Islet of Langerhans (tissue), 1 donor: ENCODE data around the gene KLF2.
"Not testable (repeated sequence)": the region's sequence is repeated elsewhere in the genome, so short reads cannot be mapped to it uniquely, and the experiment has no call there.

ENCODE experiments used
- FAIRE-seq: peaks from one replicate; lab custom pipeline; 2011; peaks lifted over from hg19 to GRCh38; lab: Jason Lieb, UNC

Gene KLF2

GRCh38 chr19:16338470-16339360, 14.1 kb downstream of the KLF2 start:
- no peak for FAIRE-seq

GRCh38 chr19:16339361-16339725, 14.7 kb downstream of the KLF2 start:
- FAIRE-seq, result no peak

DNA sequence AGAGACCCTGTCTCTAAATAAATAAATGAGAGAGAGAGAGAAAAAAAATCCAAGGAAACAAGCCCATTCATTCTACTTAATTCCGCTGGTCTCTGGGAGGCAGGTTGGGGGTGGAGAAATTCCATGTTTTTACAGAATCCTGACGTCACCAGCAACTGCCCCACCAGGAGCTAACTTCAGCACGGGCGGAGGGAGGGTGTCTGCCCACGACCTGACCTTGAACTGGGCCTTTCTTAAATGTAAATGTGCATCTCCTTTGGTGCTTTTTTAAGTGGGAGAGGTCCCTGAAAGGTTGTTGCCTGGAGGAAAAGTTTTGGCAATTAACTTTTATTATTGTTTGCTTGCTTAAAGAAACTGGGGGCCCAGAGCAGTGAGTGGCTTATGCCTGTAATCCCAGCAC, 15.5 kb downstream of the KLF2 start:
- FAIRE-seq, result no peak

- no peak for FAIRE-seq
These were observed 16.0 kb downstream of the KLF2 start for GRCh38 chr19:16340654-16341053.

DNA sequence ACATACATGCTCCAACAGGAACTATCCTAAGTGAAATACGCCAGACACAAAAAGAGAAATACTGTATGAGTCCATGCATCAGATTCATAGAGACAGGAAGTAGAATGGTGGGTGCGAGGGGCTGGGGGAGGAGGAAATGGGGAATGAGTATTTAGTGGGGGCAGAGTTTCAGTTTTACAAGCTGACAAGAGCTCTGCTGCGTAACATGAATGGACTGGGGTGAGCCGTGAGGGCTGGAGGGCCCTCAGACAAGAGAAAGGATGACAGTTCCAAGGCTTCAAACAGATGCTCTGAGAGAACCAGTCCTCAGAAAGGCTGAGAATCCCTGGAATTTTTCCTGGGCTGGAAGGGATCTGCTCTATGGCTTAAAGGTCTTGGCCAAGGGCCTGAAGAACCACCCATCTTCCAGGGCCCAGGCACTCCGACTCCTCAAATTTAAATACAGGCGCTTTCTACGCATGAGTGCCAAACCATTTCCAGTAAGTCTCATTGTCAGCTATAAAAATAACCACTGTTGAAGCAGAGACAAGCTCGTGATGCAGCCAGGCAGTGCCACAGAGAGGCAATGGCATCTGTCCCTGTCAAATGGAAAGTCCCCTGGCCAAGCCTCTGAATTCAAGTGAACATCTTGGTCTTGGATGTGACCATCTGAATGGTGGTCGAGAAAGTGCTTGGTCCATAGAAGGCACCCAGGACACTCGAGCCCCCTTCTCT, 17.5 kb downstream of the KLF2 start:
- FAIRE-seq, result no peak

DNA sequence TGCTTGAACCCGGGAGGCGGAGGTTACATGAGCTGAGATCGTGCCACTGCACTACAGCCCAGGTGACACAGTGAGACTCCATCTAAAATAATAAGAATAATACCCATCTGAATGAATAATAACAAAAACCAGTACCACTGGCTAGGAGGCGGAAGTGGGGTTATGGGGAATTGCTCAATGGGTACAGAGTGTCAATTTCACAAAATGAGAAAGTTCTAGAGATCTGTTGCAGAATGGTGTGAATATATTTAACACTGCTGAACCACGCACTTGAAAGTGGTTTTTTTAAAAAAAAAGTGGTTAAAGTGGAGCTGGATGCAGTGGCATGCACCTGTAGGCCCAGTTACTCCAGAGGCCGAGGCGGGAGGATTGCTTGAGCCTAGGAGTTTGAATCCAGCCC, 18.5 kb downstream of the KLF2 start:
- FAIRE-seq, result no peak

DNA sequence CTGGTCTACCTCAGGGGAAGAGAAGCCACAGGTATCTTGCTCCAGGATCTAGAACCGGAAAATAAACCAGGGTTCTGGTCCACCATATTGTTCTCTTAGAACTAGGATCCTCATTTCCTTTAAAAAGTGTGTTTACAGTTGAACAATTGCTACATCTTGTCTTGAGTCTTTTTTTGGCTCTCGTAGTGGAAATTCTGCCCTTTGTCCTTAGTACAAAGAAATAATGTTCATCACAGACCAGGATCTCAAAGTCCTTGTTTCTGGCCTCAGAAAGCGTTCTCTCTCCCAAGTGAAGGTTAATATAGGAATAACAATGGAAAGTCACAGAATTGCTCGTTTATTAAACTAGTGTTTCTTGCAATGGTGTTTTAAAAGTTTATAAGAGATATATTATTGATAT, 20.8 kb downstream of the KLF2 start:
- no peak for FAIRE-seq

- FAIRE-seq, result not testable (repeated sequence)
These were observed 22.5 kb downstream of the KLF2 start for GRCh38 chr19:16347099-16347498.

- FAIRE-seq, result no peak
These were observed 23.1 kb downstream of the KLF2 start for GRCh38 chr19:16347706-16348105.

- FAIRE-seq, result no peak
These were observed 25.0 kb downstream of the KLF2 start for GRCh38 chr19:16349551-16350152.

DNA sequence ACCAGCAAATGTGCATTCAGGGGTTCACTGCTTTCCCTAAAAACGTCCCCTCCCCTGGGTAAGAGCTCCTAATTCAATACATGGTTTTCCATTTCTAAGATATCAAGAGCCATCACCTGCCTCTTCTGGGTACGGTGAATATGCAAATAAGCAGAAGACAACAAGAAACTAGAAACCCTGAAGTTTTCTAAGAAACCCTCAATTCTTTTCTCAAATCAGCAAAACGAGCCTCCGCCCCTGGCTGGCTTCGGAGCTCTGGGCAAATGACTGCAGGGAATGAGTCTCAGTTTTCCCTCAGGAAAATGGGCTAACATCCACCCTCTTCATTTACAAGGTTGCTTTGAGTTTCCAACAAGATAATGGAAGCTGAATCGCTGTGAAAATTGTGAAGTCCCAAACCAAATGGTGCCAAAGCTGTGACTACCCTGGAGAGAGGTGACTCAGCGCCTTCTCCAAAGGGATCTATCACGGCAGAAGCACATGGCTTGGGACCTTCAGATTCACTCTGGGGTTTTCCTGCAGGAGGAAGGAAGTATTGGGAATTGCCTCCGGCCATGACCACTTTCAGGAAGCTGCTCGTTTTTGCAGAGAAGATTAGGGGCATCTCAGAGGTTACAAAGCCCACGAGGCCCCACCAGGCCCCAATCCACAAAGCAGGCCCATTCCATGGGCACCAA, 26.6 kb downstream of the KLF2 start:
- no peak for FAIRE-seq

GRCh38 chr19:16355293-16356043, 30.8 kb downstream of the KLF2 start:
- FAIRE-seq, result no peak

DNA sequence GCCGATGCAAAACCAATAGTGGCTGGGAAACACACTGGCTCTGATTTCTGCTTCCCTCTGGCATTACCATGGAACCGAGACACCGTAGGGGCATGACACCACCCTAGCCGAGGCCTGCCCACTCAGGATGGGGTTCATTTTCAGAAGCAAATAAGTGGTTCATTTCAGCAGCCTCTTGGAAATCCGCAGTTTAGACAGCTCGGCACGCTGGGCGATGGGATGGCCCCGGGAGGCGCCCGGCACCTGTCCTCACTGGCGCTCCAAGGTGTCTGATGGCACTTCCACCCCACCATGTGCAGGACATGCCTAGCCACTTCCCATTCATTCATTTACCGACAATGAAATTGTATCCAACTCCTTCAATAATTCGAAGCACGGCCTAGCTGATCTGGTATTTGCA, 33.8 kb downstream of the KLF2 start:
- FAIRE-seq, result no peak

DNA sequence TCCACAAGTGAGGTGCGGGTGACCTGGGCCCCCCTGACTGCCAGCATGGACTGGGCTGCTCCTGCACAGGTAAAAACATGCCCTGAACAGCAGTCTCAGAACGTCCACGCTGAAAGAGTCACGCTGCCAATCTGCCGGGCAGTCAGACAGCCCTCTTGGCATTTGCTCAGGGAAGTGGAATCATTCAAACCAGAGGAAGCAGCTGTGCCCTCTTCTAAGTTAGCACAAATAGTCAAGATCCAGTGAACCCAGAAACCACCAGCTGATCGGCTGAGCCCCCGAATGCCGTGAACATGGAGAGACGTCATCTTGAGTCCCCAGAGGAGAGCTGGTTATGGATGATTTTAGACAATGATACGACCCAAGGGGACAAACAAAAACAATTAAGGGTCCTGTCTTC, 34.4 kb downstream of the KLF2 start:
- no peak for FAIRE-seq

DNA sequence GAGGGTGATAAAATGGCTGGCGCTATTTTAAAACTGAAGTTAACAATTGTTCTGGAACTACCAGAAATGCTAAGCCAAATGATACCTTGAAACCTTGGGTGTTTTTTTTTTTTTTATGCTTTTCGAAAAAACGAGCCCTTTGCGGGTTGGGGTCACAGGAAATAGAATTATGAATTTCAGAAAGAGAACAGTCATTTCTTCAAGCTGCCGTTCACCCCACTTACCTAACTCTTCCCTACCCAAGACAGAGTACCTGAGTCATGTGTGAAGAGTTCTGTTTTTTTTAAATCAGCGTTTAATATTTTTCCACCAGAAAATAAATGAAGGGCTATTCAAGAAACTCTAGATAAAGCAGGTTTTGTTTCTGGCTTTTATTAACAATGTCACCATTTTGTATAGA, 35.3 kb downstream of the KLF2 start:
- no peak for FAIRE-seq

DNA sequence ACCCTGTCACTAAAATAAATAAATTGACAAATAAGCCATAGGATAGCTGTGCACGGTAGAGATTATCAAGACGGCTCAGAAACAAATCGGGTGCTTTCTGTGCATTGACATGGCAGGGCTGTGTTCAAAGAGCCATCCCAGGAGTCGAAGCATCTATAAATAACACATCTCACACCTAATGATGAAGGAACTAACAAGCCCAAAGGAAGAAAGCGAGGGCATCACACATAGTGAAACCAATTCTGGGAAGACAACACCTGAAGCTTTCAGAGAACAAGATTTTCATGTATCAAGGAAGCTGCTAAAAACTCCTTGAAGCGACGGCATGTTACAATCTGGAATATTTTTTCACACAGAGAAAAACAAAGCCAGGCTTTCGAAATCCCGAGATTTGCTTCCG, 36.1 kb downstream of the KLF2 start:
- no peak for FAIRE-seq

DNA sequence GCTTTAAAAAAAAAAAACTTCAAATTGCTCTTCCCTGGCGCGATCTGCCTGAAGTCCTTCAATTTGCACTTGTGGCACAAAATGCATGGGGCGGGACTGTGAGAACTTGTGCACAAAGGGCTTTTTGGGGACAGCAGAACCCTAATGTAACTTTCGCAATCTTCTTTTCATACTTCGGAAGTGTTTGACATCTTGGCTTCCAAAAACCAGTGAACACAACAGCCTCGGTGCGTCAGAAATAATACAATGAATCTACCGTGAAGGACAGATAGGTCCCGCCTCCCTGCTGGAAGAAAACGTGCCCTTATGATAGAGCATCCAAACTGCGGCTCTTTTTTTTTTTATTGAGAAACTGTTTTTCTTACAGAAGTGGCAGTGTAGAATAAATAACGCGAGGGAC, 36.6 kb downstream of the KLF2 start:
- no peak for FAIRE-seq

DNA sequence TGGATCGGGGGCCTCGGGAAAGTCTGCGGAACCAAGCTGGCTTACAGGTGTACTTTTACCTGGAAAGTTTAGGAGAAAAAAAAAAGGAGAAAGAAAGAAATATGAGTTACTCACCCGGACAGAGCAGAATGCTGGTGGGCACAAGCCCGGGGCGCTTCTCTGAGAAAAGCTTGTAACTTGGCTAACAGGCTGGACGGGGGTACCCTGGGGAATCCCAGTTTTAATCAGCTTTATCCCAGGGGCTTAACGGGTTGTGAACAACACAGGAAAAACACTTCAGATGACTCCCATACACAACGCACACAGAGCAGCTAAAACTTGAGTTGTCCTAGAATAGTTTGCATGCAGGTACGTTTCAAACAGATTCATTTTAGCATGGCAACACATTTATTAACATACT, 37.3 kb downstream of the KLF2 start:
- FAIRE-seq, result no peak

- no peak for FAIRE-seq
These were observed 38.7 kb downstream of the KLF2 start for GRCh38 chr19:16363133-16363851.

DNA sequence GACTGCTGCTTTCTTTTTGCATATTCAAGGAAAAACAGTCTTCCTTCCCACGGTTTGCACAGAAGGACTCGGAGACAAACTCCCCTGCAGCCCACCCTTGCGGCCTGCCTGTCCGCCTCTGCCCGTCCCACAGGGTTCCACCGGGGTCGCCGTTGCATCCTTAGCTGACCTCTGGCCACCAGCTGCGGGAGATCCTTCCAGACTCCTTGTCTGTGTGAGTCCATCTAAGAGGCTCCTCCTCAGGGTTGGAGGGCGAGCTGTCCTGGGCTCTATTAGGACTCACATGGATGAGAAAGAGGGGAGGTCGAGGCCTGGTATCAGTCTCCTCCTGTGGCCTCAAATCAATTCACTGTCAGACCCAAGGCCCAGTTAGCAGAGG, 39.2 kb downstream of the KLF2 start:
- FAIRE-seq, result no peak

DNA sequence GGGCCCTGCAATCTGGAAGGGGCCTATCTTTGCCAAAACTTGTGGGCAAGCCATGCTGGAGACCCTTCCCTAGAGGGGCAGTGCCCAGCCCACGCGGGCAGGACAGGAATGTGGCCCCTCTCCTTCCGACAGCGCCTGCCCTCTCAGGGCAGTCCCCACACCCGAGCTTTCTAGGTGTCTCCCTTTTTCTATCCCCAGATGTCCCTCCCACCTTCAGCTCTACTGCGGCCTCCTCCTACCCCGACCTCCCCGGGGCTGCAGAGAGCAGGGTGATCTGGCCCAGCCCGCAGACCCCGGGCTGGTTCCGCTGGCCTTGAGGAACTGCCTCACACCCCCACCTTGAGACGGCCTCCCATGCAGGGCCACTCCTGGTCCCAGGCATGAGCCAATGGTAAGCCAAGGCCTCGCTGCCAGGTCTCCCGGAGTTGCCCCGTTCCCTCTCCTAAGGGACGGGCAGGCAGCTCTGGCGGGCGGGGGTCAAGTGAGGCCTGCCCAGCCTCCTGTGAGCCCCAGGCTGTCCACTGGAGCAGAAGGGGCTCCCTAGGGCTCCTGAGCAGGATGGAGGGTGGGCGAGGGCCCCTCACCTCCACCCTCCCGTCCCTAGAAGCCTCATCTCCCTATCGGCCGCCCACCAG, 39.7 kb downstream of the KLF2 start:
- FAIRE-seq, result no peak
